Parathyroid adenoma (tissue), 2 donors: ENCODE data around the gene MSH3.

Source experiments
- H2AFZ ChIP-seq: fragments of 300-600 bp; sonication (generic); one replicate; pipeline ENCODE4 v1.7.0; 2017; ENCODE audit warnings: antibody characterized with exemption, mild to moderate bottlenecking
- H3K27ac ChIP-seq: fragments of 300-600 bp; sonication (generic); one replicate; pipeline ENCODE4 v1.7.0; 2017
- H3K27me3 ChIP-seq: fragments of 300-600 bp; sonication (generic); one replicate; pipeline ENCODE4 v1.7.0; 2017; ENCODE audit warnings: low read length; ENCODE audit not compliant: control insufficient read depth, insufficient read depth
- H3K36me3 ChIP-seq: fragments of 300-600 bp; sonication (generic); one replicate; pipeline ENCODE4 v1.7.0; 2017; ENCODE audit warnings: low read length; ENCODE audit not compliant: control insufficient read depth, insufficient read depth
- H3K4me1 ChIP-seq: fragments of 300-600 bp; sonication (generic); one replicate; pipeline ENCODE4 v1.7.0; 2017; ENCODE audit warnings: control low read depth
- H3K4me2 ChIP-seq: fragments of 300-600 bp; sonication (generic); one replicate; pipeline ENCODE4 v1.7.0; 2017; ENCODE audit warnings: low read length
- H3K4me3 ChIP-seq: fragments of 300-600 bp; sonication (generic); one replicate; pipeline ENCODE4 v1.7.0; 2017; ENCODE audit warnings: low read depth, low read length
- H3K79me2 ChIP-seq: fragments of 300-600 bp; sonication (generic); one replicate; pipeline ENCODE4 v1.7.0; 2017; ENCODE audit warnings: control low read depth
- H3K9ac ChIP-seq: fragments of 300-600 bp; sonication (generic); one replicate; pipeline ENCODE4 v1.7.0; 2017; ENCODE audit warnings: mild to moderate bottlenecking
- H3K9me3 ChIP-seq: fragments of 300-600 bp; sonication (generic); one replicate; pipeline ENCODE4 v1.7.0; 2017; ENCODE audit warnings: low read length; ENCODE audit not compliant: control insufficient read depth
- TF ChIP-seq, protein P1 (sequence below): fragments of 300-600 bp; sonication (generic); IDR thresholded peaks from one replicate; pipeline ENCODE4 v1.7.0; 2017; ENCODE audit warnings: antibody characterized with exemption, mild to moderate bottlenecking
- donor health status: primary hyperparathyroidism.

The MSH3 gene

GRCh38 chr5:80705216-80705769 lies 50.8 kb downstream of the MSH3 start:
- Histone ChIP-seq H3K27me3 (no peaks in the 10 kb centered on the region), H2AFZ (no peak overlapping the region), H3K9me3 (no peaks in the 10 kb centered on the region), H3K9ac (no peak overlapping the region), H3K36me3 (no peaks in the 10 kb centered on the region), H3K27ac (no peak overlapping the region), H3K4me1 (no peaks in the 10 kb centered on the region), H3K4me3 (no peak overlapping the region), H3K79me2 (no peaks in the 10 kb centered on the region), H3K4me2 (no peak overlapping the region)
- TF ChIP-seq, protein P1, sequence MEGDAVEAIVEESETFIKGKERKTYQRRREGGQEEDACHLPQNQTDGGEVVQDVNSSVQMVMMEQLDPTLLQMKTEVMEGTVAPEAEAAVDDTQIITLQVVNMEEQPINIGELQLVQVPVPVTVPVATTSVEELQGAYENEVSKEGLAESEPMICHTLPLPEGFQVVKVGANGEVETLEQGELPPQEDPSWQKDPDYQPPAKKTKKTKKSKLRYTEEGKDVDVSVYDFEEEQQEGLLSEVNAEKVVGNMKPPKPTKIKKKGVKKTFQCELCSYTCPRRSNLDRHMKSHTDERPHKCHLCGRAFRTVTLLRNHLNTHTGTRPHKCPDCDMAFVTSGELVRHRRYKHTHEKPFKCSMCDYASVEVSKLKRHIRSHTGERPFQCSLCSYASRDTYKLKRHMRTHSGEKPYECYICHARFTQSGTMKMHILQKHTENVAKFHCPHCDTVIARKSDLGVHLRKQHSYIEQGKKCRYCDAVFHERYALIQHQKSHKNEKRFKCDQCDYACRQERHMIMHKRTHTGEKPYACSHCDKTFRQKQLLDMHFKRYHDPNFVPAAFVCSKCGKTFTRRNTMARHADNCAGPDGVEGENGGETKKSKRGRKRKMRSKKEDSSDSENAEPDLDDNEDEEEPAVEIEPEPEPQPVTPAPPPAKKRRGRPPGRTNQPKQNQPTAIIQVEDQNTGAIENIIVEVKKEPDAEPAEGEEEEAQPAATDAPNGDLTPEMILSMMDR: no peak

- H3K36me3 ChIP-seq: no peaks in the 10 kb centered on the region
- no peaks in the 10 kb centered on the region for H3K79me2 ChIP-seq
- H3K4me2 ChIP-seq: no peak overlapping the region
- no peaks in the 10 kb centered on the region for H3K9me3 ChIP-seq
- TF ChIP-seq, protein P1: no peak
- H3K9ac ChIP-seq: no peak overlapping the region
- H2AFZ ChIP-seq: no peak overlapping the region
- H3K4me1 ChIP-seq: no peaks in the 10 kb centered on the region
- no peak overlapping the region for H3K27ac ChIP-seq
- no peak overlapping the region for H3K4me3 ChIP-seq
- no peaks in the 10 kb centered on the region for H3K27me3 ChIP-seq
Observed at GRCh38 chr5:80705801-80706200, 51.3 kb downstream of the MSH3 start.

- TF ChIP-seq, protein P1: no peak
Observed at GRCh38 chr5:80706835-80707447, 52.5 kb downstream of the MSH3 start.

GRCh38 chr5:80707645-80708044 lies 53.2 kb downstream of the MSH3 start:
- no peaks in the 10 kb centered on the region for H3K36me3 ChIP-seq
- H3K27me3 ChIP-seq: no peaks in the 10 kb centered on the region
- no peaks in the 10 kb centered on the region for H3K4me1 ChIP-seq
- H3K9me3 ChIP-seq: no peaks in the 10 kb centered on the region
- H3K4me3 ChIP-seq: no peak overlapping the region
- TF ChIP-seq, protein P1: no peak
- no peak overlapping the region for H3K9ac ChIP-seq
- no peak overlapping the region for H3K27ac ChIP-seq
- no peak overlapping the region for H3K4me2 ChIP-seq
- no peak overlapping the region for H2AFZ ChIP-seq
- H3K79me2 ChIP-seq: no peaks in the 10 kb centered on the region

More at GRCh38 chr5:80706835-80707447, 52.5 kb downstream of the MSH3 start:
- no peak overlapping the region for H3K27ac ChIP-seq
- H3K27me3 ChIP-seq: no peaks in the 10 kb centered on the region
- H2AFZ ChIP-seq: no peak overlapping the region
- H3K9me3 ChIP-seq: no peaks in the 10 kb centered on the region
- no peaks in the 10 kb centered on the region for H3K36me3 ChIP-seq
- no peak overlapping the region for H3K4me2 ChIP-seq
- no peaks in the 10 kb centered on the region for H3K4me1 ChIP-seq
- no peaks in the 10 kb centered on the region for H3K79me2 ChIP-seq
- no peak overlapping the region for H3K4me3 ChIP-seq
- H3K9ac ChIP-seq: no peak overlapping the region

GRCh38 chr5:80711216-80711615 lies 56.8 kb downstream of the MSH3 start:
- Histone ChIP-seq H2AFZ (no peak overlapping the region), H3K9ac (no peak overlapping the region), H3K27ac (no peak overlapping the region), H3K36me3 (no peaks in the 10 kb centered on the region), H3K4me2 (no peak overlapping the region), H3K4me3 (no peak overlapping the region), H3K9me3 (no peaks in the 10 kb centered on the region), H3K27me3 (no peaks in the 10 kb centered on the region), H3K79me2 (peaks cover 2% of the 10 kb centered on the region), H3K4me1 (no peaks in the 10 kb centered on the region)
- TF ChIP-seq, protein P1: no peak
